Measurements from ENCODE around the gene TRMT44.
A peak's percentile ranks its signal among the peaks of the same experiment; 100 is the strongest.

Gene TRMT44

DNA sequence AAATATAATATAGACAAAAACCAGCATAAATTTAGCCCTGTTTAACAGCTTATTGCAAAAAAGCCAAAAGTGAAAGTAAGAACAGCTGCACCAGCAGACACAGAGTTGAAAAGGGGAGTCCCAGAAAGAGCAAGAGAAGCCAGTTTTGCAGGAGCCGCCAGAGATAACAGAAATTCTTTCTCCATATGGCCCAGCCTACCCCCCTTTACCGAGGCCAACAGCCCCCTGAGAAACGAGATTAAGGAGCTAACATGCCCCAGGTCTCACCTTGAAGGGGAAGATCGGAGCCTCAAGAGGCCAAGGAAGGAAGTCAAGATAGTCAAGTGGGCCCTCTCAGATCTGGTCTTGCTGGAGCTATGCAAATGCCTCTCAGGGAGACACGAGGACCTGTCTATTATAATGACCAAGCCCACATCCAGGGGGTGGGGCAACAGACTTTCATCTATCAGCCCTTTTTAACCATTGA, 4.9 kb upstream of the TRMT44 start:
- no peak for DNase-seq (ENCODE audit: low read depth)

GRCh38 chr4:8437281-8437680, 3.3 kb upstream of the TRMT44 start:
- DNase-seq (ENCODE audit: low read depth) = no peak

- no peak for DNase-seq (ENCODE audit: low read depth)
Observed at GRCh38 chr4:8438743-8439142, 1.8 kb upstream of the TRMT44 start.

GRCh38 chr4:8439168-8439567, 1.4 kb upstream of the TRMT44 start:
- no peak for DNase-seq (ENCODE audit: low read depth)

GRCh38 chr4:8439914-8440491, 574 bp upstream of the TRMT44 start:
- DNase-seq (ENCODE audit: low read depth) = no peak

DNA sequence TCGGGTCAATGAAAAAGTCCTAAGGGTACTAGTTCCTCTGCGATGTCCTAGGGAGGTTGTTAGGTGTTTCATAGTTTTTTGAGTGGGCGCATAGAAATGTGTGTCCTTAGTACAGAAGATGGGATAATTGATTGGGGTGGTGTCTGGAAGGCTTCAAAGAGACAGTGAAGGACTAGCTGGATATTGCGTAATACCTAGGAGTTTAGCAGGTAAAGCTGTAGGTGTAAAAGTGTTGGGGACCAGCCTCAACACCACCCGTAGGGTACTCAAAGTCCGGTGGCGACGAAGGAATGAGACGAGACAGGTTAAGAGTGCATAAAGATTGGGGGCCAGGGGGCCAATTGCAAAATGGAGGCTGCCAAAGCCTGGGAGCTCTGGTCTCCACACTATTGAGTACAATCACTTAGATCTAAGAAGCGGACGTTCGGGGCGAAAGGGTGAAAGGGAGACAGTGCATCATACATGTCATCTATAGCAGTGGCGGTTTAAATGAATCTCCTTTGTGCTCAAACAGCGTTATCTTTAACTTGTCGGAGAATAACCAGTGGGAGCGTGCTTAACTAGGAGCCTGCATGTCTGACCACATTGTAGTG, 1.0 kb downstream of the TRMT44 start:
- no peak for DNase-seq (ENCODE audit: low read depth)

GRCh38 chr4:8442596-8443358, 2.2 kb downstream of the TRMT44 start:
- no peak for DNase-seq (ENCODE audit: low read depth)

- no peak for DNase-seq (ENCODE audit: low read depth)
Observed at GRCh38 chr4:8443801-8444200, 3.2 kb downstream of the TRMT44 start.

DNA sequence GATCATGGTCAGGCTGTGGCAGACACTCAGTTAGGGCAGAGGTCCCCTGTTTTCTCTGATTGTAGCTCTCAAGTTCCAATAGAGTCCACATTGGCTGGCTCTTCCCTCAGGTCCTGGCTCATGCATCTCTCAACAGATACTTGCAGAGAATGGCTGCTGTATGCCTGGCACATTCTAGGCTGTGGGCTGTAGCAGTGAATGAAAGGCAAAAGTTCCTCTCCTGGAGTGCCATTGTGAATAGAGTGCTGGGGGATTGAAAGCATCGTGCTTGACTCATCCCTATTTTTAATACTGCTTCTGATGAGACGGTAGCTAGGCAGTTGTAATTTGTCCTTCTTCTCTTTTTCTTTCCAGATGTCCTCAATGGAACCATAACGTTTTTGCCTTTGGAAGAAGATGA, 5.5 kb downstream of the TRMT44 start:
- no peak for DNase-seq (ENCODE audit: low read depth)

- DNase-seq (ENCODE audit: low read depth) = no peak
Observed at GRCh38 chr4:8451440-8452182, 11.0 kb downstream of the TRMT44 start.

- no peak for DNase-seq (ENCODE audit: low read depth)
Observed at GRCh38 chr4:8453957-8454356, 13.4 kb downstream of the TRMT44 start.

DNA sequence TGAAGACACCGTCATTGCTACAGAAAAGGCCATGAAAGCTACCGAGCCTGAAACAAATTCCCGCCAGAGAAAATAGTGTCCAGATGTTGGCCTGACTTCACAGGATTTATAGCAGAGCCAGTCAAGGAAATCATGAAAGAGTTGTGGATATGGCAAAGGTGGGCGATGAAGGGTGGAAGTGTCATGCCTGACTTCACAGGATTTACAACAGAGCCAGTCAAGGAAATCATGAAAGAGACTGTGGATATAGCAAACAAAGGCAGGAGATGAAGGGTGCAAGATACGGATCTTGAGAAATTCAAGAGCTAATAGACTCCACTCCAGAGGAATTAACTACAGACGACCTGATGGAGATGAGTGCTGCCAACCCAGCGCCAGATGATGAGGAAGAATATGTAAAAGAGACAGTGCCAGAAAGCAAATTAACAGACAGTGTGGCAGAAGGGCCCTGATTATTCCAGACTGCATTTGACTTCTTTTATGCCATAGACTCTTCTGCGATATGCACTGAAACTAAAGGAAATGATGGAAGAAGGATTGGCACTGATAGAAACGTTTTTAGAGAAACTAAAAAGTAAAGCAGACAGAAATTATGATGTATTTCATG, 17.2 kb downstream of the TRMT44 start:
- no peak for DNase-seq (ENCODE audit: low read depth)

DNA sequence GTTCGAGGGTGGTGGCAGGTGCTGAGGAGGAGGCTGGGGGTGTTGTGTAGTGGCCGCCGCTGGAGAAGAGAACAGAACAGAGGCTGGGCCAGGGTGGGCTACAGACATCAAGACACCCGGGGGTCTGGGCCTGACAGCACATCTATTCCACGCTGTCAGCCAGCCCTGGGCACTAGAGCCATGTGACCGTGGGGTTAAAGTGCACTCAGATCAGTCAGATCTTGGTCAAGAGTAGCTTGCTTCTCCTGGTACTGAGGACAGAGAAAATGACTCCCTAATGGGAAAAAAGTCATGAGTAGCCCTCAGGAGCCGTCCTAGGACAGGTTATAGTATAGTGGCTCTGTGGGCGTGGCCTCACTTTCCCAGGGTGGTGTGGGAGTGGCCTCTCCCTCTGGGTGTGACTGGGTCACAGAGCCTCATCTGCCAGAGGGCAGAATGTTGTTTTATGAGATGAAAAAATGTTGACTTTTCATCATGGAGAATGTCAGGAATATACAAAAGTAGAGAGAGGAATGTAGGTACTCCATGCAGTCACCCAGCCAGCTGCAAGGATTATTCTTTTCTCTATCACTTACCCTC, 19.4 kb downstream of the TRMT44 start:
- no peak for DNase-seq (ENCODE audit: low read depth)

DNA sequence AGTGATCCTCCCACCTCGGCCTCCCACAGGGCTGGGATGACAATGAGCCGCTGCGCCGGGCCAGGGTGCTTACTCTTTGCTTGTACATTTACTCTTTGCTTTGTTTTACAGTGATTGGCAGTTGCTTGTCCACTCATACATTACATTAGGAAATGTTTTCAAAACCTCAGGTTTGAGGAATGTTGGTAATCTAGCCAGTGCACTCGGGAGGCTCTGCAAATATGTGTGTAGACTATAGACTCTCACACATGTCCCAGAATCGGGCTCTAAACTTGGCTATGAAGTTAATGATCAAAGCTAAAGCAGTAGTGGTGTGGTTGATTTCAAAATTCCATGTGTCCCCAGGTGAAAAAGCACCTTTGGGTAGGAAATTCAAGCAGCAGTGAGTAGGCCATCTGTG, 20.5 kb downstream of the TRMT44 start:
- DNase-seq (ENCODE audit: low read depth) = no peak

GRCh38 chr4:8461616-8462015, 21.0 kb downstream of the TRMT44 start:
- no peak for DNase-seq (ENCODE audit: low read depth)

DNA sequence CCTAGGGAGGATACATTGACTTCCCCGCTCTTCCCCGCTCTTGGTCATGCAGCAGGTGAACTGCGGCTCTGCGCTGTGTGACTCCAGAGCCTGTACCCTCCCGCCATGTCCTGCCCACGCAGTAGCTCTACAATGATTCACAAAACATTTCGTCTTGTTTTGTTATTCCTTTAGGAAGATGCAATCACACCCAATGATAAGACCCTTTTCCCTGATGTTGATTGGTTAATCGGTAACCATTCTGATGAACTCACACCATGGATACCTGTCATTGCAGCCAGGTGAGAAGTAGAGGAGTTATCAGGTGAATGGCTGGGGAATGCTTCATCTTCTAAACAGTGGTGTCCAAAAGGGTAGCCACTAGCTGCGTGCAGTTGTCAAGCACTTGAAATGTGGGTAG, 23.2 kb downstream of the TRMT44 start:
- no peak for DNase-seq (ENCODE audit: low read depth)

GRCh38 chr4:8464381-8464780, 23.8 kb downstream of the TRMT44 start:
- DNase-seq (ENCODE audit: low read depth) = no peak

- no peak for DNase-seq (ENCODE audit: low read depth)
Observed at GRCh38 chr4:8465615-8466611, 25.3 kb downstream of the TRMT44 start.

DNA sequence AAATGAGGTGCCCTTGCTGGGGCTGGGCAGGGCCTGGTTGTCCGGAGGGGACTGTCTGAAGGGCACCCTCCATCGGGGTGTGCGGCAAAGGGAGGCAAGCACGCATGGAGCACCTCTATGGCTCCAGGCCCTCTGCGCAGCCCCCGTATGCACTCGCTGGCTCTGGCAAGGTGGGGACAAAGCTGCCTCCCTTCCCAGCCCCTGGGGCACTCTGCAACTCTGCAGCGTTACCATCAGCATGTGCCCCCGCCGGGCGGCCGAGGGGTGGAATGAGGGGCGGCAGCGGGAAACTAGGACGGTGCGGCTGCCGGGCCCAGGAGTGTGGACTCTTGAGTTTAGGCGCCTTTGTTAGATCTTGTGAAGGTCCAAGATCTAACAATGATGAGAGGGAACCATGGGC, 26.4 kb downstream of the TRMT44 start:
- no peak for DNase-seq (ENCODE audit: low read depth)

GRCh38 chr4:8468746-8469535, 28.4 kb downstream of the TRMT44 start:
- peak; percentile 13 for DNase-seq (ENCODE audit: low read depth)

All from HS-5 (cell line).